Smooth muscle cell of trachea (primary cell): ENCODE data around the gene ATF7. TPM values are rescaled to one million over a fixed set of nuclear protein-coding genes. Genes with fewer than 3 reads are reported as not detected.

Experiments used
- total RNA-seq: library from RNA; depleted of rRNA; stranded (reverse); fragments of >200 nt; gene quantifications from 2 replicates; pipeline ENCODE4 v1.2.1, GENCODE V29; 2014

Gene ATF7
- 10.1 and 17.3 TPM in 2 replicates for total RNA-seq

GRCh38 chr12:53625946-53626701, at the start of gene ATF7:
Gene ATF7 (minus strand): TSS chr12:53626382. CDS start chr12:53601000, 25,382 bp downstream.

GRCh38 chr12:53506881-53507602, 119.1 kb downstream of the ATF7 start, which contains the start of gene NPFF:
Gene NPFF (minus strand): TSS chr12:53507484. CDS start chr12:53507474, 10 bp downstream.

GRCh38 chr12:53500776-53501614, 125.2 kb downstream of the ATF7 start, which contains the start of gene TARBP2:
Gene TARBP2 (plus strand): TSS chr12:53501283. CDS start chr12:53501409, 126 bp downstream.

GRCh38 chr12:53499266-53500141, 126.7 kb downstream of the ATF7 start, which contains the start of gene MAP3K12:
Gene MAP3K12 (minus strand): TSS chr12:53499458. CDS start chr12:53487391, 12,067 bp downstream.

Other genes with a start within 250 kb of the ATF7 start
- gene SP1, start 246.2 kb downstream of the ATF7 start, total RNA-seq: 29.8 and 34.4 TPM in 2 replicates
- not detected in 2 replicates for gene AMHR2, start 202.5 kb downstream of the ATF7 start, total RNA-seq
- gene PRR13, start 184.6 kb downstream of the ATF7 start, total RNA-seq: 44.7 and 45.8 TPM in 2 replicates
- gene PCBP2, start 174.3 kb downstream of the ATF7 start, total RNA-seq: 292 and 502 TPM in 2 replicates
- 43.6 and 61.9 TPM in 2 replicates for gene MAP3K12, start 126.9 kb downstream of the ATF7 start, total RNA-seq
- 46.1 and 47.0 TPM in 2 replicates for gene TARBP2, start 125.1 kb downstream of the ATF7 start, total RNA-seq
- not detected in 2 replicates for gene NPFF, start 118.9 kb downstream of the ATF7 start, total RNA-seq
- 108 and 157 TPM in 2 replicates for gene ATP5MC2, start 49.7 kb upstream of the ATF7 start, total RNA-seq
- 105 and 211 TPM in 2 replicates for gene CALCOCO1, start 101.1 kb upstream of the ATF7 start, total RNA-seq
- gene CISTR, start 125.6 kb upstream of the ATF7 start, total RNA-seq: not detected in 2 replicates